ENCODE data around the gene FAF2. TPM values are rescaled to one million over a fixed set of nuclear protein-coding genes. Genes with fewer than 3 reads are reported as not detected.
A peak's percentile ranks its signal among the peaks of the same experiment; 100 is the strongest.

FAF2 gene
- total and polyA plus RNA-seq, 7 experiments from 2014 or later: 11.8 to 43.2 (median 30.9) TPM

- no peaks in the 10 kb centered on the region for H3K27me3 Mint-ChIP-seq
- H3K4me1 Mint-ChIP-seq: peaks cover 0 to 5% (median 0%) of the 10 kb centered on the region in 7 donors
- intact Hi-C loops (cut with micrococcal nuclease): no loop called here
- no peak overlapping the region for H3K4me3 ChIP-seq (ENCODE audit: low read length)
- H3K27ac Mint-ChIP-seq: peak overlapping the region in 1 of 9 donors; percentile 24
- DNase-seq: no peak
- no peaks in the 10 kb centered on the region for H3K27me3 ChIP-seq (ENCODE audit: control insufficient read depth in 2 of 2, insufficient read depth in 2 of 2, low read length in 2 of 2)
- H3K9me3 ChIP-seq (ENCODE audit: control insufficient read depth in 2 of 3, low read length in 3 of 3): no peaks in the 10 kb centered on the region
- H3K27ac ChIP-seq (ENCODE audit: low read depth, low read length): no peak overlapping the region
- H3K4me3 Mint-ChIP-seq: no peak overlapping the region
- H3K4me1 ChIP-seq (ENCODE audit: control insufficient read depth in 2 of 2, insufficient read depth in 2 of 2, low read length in 2 of 2): no peaks in the 10 kb centered on the region
- peaks cover 12 to 91% (median 23%) of the 10 kb centered on the region in 3 experiments for H3K36me3 ChIP-seq (ENCODE audit: control insufficient read depth in 2 of 3, insufficient read depth in 3 of 3, low read length in 3 of 3)
- H3K36me3 Mint-ChIP-seq: peaks cover 19 to 60% (median 20%) of the 10 kb centered on the region in 5 donors
- ChIA-PET CTCF (no interaction called here), POLR2A (no interaction called here)
- ATAC-seq: no peak
- no peaks in the 10 kb centered on the region for H3K9me3 Mint-ChIP-seq
Observed at GRCh38 chr5:176497852-176498251, 49.7 kb downstream of the FAF2 start.

GRCh38 chr5:176499273-176499672, 51.1 kb downstream of the FAF2 start:
- H3K27ac ChIP-seq (ENCODE audit: low read depth, low read length): no peak overlapping the region
- no peaks in the 10 kb centered on the region for H3K9me3 ChIP-seq (ENCODE audit: control insufficient read depth in 2 of 3, low read length in 3 of 3)
- Mint-ChIP-seq H3K4me3 (no peak overlapping the region), H3K36me3 (peaks cover 14 to 57% (median 17%) of the 10 kb centered on the region in 5 donors), H3K27me3 (no peaks in the 10 kb centered on the region), H3K27ac (peak overlapping the region in 2 of 9 donors; percentile 41 to 52), H3K4me1 (peaks cover 0 to 4% (median 0%) of the 10 kb centered on the region in 7 donors), H3K9me3 (no peaks in the 10 kb centered on the region)
- ATAC-seq (no peak), DNase-seq (no peak)
- no peaks in the 10 kb centered on the region for H3K27me3 ChIP-seq (ENCODE audit: control insufficient read depth in 2 of 2, insufficient read depth in 2 of 2, low read length in 2 of 2)
- CTCF ChIA-PET: no interaction called here
- POLR2A ChIA-PET: interaction anchor here (0.8 to 1.0 kb wide), 2 partner anchors 36 to 51 kb away, joined by 4 read pairs; partner anchors contain the start of gene FAF2
- no peaks in the 10 kb centered on the region for H3K4me1 ChIP-seq (ENCODE audit: control insufficient read depth in 2 of 2, insufficient read depth in 2 of 2, low read length in 2 of 2)
- peaks cover 3 to 84% (median 23%) of the 10 kb centered on the region in 3 experiments for H3K36me3 ChIP-seq (ENCODE audit: control insufficient read depth in 2 of 3, insufficient read depth in 3 of 3, low read length in 3 of 3)
- intact Hi-C loops (cut with micrococcal nuclease): no loop called here
- no peak overlapping the region for H3K4me3 ChIP-seq (ENCODE audit: low read length)

- ChIA-PET CTCF (no interaction called here), POLR2A (no interaction called here)
- no peak for ATAC-seq
Observed at GRCh38 chr5:176500511-176500910, 52.3 kb downstream of the FAF2 start.

GRCh38 chr5:176501333-176501732, 53.1 kb downstream of the FAF2 start:
- Histone ChIP-seq H3K27ac (ENCODE audit: low read depth, low read length) (no peak overlapping the region), H3K4me1 (ENCODE audit: control insufficient read depth in 2 of 2, insufficient read depth in 2 of 2, low read length in 2 of 2) (no peaks in the 10 kb centered on the region), H3K9me3 (ENCODE audit: control insufficient read depth in 2 of 3, low read length in 3 of 3) (no peaks in the 10 kb centered on the region), H3K27me3 (ENCODE audit: control insufficient read depth in 2 of 2, insufficient read depth in 2 of 2, low read length in 2 of 2) (no peaks in the 10 kb centered on the region), H3K36me3 (ENCODE audit: control insufficient read depth in 2 of 3, insufficient read depth in 3 of 3, low read length in 3 of 3) (peaks cover 3 to 84% (median 10%) of the 10 kb centered on the region in 3 experiments), H3K4me3 (ENCODE audit: low read length) (no peak overlapping the region)
- Mint-ChIP-seq H3K36me3 (peaks cover 20 to 66% (median 25%) of the 10 kb centered on the region in 5 donors), H3K27me3 (no peaks in the 10 kb centered on the region), H3K4me1 (peaks cover 0 to 4% (median 0%) of the 10 kb centered on the region in 7 donors), H3K9me3 (no peaks in the 10 kb centered on the region), H3K4me3 (no peak overlapping the region), H3K27ac (no peak overlapping the region)
- DNase-seq (no peak), ATAC-seq (no peak)
- intact Hi-C loops (cut with micrococcal nuclease): no loop called here
- ChIA-PET CTCF (no interaction called here), POLR2A (interaction anchor here (0.8 to 1.0 kb wide), 2 partner anchors 12 to 36 kb away, joined by 3 to 4 read pairs; no protein-coding TSS in a partner anchor)

More at GRCh38 chr5:176500511-176500910, 52.3 kb downstream of the FAF2 start:
- no peaks in the 10 kb centered on the region for H3K9me3 ChIP-seq (ENCODE audit: control insufficient read depth in 2 of 3, low read length in 3 of 3)
- H3K4me3 ChIP-seq (ENCODE audit: low read length): no peak overlapping the region
- intact Hi-C loops (cut with micrococcal nuclease): no loop called here
- DNase-seq: no peak
- no peaks in the 10 kb centered on the region for H3K27me3 ChIP-seq (ENCODE audit: control insufficient read depth in 2 of 2, insufficient read depth in 2 of 2, low read length in 2 of 2)
- H3K4me1 Mint-ChIP-seq: peaks cover 0 to 4% (median 0%) of the 10 kb centered on the region in 7 donors
- H3K4me3 Mint-ChIP-seq: no peak overlapping the region
- H3K27me3 Mint-ChIP-seq: no peaks in the 10 kb centered on the region
- no peak overlapping the region for H3K27ac ChIP-seq (ENCODE audit: low read depth, low read length)
- H3K9me3 Mint-ChIP-seq: no peaks in the 10 kb centered on the region
- peak overlapping the region in 3 of 9 donors; percentile 41 to 62 (median 51) for H3K27ac Mint-ChIP-seq
- peaks cover 20 to 66% (median 22%) of the 10 kb centered on the region in 5 donors for H3K36me3 Mint-ChIP-seq
- peaks cover 3 to 86% (median 15%) of the 10 kb centered on the region in 3 experiments for H3K36me3 ChIP-seq (ENCODE audit: control insufficient read depth in 2 of 3, insufficient read depth in 3 of 3, low read length in 3 of 3)
- H3K4me1 ChIP-seq (ENCODE audit: control insufficient read depth in 2 of 2, insufficient read depth in 2 of 2, low read length in 2 of 2): no peaks in the 10 kb centered on the region

GRCh38 chr5:176503496-176503895, 55.3 kb downstream of the FAF2 start:
- no peak overlapping the region for H3K4me3 Mint-ChIP-seq

GRCh38 chr5:176507911-176508310, 59.7 kb downstream of the FAF2 start:
- POLR2A ChIA-PET: no interaction called here

More at GRCh38 chr5:176503496-176503895, 55.3 kb downstream of the FAF2 start:
- no peaks in the 10 kb centered on the region for H3K4me1 ChIP-seq (ENCODE audit: control insufficient read depth in 2 of 2, insufficient read depth in 2 of 2, low read length in 2 of 2)
- H3K4me3 ChIP-seq (ENCODE audit: low read length): no peak overlapping the region
- CTCF ChIA-PET: interaction anchor here (1.2 kb wide), 1 partner anchor 55 kb away, joined by 3 read pairs; no protein-coding TSS in a partner anchor
- no peaks in the 10 kb centered on the region for H3K27me3 ChIP-seq (ENCODE audit: control insufficient read depth in 2 of 2, insufficient read depth in 2 of 2, low read length in 2 of 2)
- no peaks in the 10 kb centered on the region for H3K27me3 Mint-ChIP-seq
- H3K36me3 Mint-ChIP-seq: peaks cover 15 to 66% (median 35%) of the 10 kb centered on the region in 5 donors
- DNase-seq (no peak), ATAC-seq (no peak)
- peaks cover 0 to 8% (median 0%) of the 10 kb centered on the region in 7 donors for H3K4me1 Mint-ChIP-seq
- peaks cover 0 to 82% (median 4%) of the 10 kb centered on the region in 3 experiments for H3K36me3 ChIP-seq (ENCODE audit: control insufficient read depth in 2 of 3, insufficient read depth in 3 of 3, low read length in 3 of 3)
- no peaks in the 10 kb centered on the region for H3K9me3 Mint-ChIP-seq
- no peak overlapping the region for H3K27ac ChIP-seq (ENCODE audit: low read depth, low read length)
- no peaks in the 10 kb centered on the region for H3K9me3 ChIP-seq (ENCODE audit: control insufficient read depth in 2 of 3, low read length in 3 of 3)
- intact Hi-C loops (cut with micrococcal nuclease): no loop called here
- H3K27ac Mint-ChIP-seq: peak overlapping the region in 1 of 9 donors; percentile 9
- POLR2A ChIA-PET: interaction anchor here (0.6 kb wide), 1 partner anchor 40 kb away, joined by 6 read pairs; no protein-coding TSS in a partner anchor

More at GRCh38 chr5:176507911-176508310, 59.7 kb downstream of the FAF2 start:
- intact Hi-C loops (cut with micrococcal nuclease): loop anchor here in 1 of 2 donors (2.0 to 5.0 kb wide), 2 partner anchors 17 to 34 kb away; no protein-coding TSS in a partner anchor
- ATAC-seq (no peak), DNase-seq (no peak)
- H3K4me1 ChIP-seq (ENCODE audit: control insufficient read depth in 2 of 2, insufficient read depth in 2 of 2, low read length in 2 of 2): no peaks in the 10 kb centered on the region
- no peaks in the 10 kb centered on the region for H3K27me3 Mint-ChIP-seq
- H3K27me3 ChIP-seq (ENCODE audit: control insufficient read depth in 2 of 2, insufficient read depth in 2 of 2, low read length in 2 of 2): no peaks in the 10 kb centered on the region
- peaks cover 7 to 44% (median 26%) of the 10 kb centered on the region in 5 donors for H3K36me3 Mint-ChIP-seq
- no peak overlapping the region for H3K4me3 Mint-ChIP-seq
- no peaks in the 10 kb centered on the region for H3K9me3 ChIP-seq (ENCODE audit: control insufficient read depth in 2 of 3, low read length in 3 of 3)
- H3K9me3 Mint-ChIP-seq: no peaks in the 10 kb centered on the region
- H3K4me1 Mint-ChIP-seq: peaks cover 0 to 5% (median 4%) of the 10 kb centered on the region in 7 donors
- peaks cover 0 to 42% (median 0%) of the 10 kb centered on the region in 3 experiments for H3K36me3 ChIP-seq (ENCODE audit: control insufficient read depth in 2 of 3, insufficient read depth in 3 of 3, low read length in 3 of 3)
- no peak overlapping the region for H3K27ac ChIP-seq (ENCODE audit: low read depth, low read length)
- no peak overlapping the region for H3K4me3 ChIP-seq (ENCODE audit: low read length)
- CTCF ChIA-PET: no interaction called here
- H3K27ac Mint-ChIP-seq: peak overlapping the region in 5 of 9 donors; percentile 36 to 75 (median 60)

Data from naive thymus-derived CD4-positive, alpha-beta T cell (primary cell).